GM12874 (cell line): ENCODE measurements around the gene GPR82.

Experiments
- TF ChIP-seq, protein P1 (sequence below): IDR thresholded peaks from 2 replicates; pipeline ENCODE4 v1.5.1; 2011; ENCODE audit warnings: low read depth, mild to moderate bottlenecking, control low read depth, low read length, moderate library complexity; ENCODE audit not compliant: insufficient read depth

Gene GPR82

DNA sequence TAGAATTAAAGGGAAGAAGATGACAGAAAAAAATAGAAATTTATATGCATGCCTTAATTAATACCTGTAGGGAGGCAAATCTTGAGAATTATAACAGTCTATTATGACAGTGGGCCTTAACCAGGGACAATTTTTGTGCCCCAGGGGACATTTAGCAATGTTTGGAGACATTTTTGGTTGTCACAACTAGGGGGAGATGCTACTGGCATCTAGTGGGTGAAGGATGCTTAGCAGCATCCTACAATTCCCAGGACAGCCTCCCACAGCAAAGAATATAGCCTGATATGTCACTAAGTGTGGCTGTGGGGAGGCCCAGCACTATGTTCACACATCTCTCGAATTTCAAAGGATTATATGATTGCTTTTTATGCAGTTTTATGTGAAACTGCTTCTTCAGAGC lies 10.5 kb downstream of the GPR82 start:
- TF ChIP-seq, protein P1, sequence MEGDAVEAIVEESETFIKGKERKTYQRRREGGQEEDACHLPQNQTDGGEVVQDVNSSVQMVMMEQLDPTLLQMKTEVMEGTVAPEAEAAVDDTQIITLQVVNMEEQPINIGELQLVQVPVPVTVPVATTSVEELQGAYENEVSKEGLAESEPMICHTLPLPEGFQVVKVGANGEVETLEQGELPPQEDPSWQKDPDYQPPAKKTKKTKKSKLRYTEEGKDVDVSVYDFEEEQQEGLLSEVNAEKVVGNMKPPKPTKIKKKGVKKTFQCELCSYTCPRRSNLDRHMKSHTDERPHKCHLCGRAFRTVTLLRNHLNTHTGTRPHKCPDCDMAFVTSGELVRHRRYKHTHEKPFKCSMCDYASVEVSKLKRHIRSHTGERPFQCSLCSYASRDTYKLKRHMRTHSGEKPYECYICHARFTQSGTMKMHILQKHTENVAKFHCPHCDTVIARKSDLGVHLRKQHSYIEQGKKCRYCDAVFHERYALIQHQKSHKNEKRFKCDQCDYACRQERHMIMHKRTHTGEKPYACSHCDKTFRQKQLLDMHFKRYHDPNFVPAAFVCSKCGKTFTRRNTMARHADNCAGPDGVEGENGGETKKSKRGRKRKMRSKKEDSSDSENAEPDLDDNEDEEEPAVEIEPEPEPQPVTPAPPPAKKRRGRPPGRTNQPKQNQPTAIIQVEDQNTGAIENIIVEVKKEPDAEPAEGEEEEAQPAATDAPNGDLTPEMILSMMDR, result peak; percentile 43

DNA sequence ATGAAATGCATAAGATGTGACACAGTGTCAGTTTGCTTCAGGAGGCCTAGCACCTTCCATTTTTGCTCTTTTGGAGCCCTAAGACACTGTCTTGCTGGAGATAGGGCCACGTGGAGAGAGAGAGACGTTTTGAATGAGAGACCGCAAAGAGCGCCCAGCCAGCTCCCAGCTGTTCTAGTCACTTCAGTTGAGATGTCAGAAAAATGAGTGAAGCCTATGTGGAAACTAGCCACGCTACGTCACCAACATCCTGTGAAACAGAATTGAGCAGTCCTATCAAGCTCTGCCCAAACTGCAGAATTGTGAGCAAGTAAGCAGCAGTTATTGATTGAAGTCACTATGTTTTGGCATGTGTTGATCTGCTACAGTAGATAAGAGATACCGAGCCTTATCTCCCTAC lies 13.1 kb downstream of the GPR82 start:
- TF ChIP-seq, protein P1, result no peak

DNA sequence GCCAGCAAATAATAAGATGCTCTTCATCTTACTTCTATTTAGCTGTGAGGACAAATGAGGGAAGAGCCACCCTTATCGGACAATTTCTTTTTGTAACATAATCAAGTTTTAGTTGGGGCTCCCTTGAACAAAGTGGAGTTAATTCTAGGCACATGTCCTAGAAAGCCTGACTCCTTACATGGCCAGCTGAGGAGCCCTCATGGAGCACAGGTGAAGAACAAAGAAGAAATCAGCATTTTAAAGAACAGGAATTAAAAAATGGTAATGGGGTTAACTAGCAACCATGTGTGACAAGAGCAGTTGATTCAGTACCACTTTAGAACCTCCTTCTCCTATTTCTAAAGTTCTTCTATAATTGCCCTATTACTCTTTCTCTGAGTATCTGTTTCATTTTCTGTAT lies 15.9 kb downstream of the GPR82 start:
- TF ChIP-seq, protein P1, result no peak

DNA sequence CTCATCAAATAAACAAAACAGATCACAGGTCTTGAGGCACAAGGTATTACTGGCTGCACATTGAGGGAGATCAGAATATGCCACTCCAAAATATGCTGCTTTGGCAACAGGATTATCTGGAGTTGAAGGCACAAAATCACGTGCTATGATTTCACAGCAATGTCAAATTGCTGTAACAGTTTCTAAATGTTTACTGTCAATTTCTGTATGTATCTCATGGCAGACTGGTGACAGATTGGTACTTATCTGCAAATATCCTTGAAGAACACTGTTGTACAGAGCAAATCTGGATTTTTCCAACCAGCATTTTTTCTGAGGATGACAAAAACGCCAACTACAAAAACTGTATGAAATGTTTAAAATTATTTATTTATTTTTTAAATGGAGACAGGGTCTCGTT lies 26.7 kb downstream of the GPR82 start:
- TF ChIP-seq, protein P1, result no peak

DNA sequence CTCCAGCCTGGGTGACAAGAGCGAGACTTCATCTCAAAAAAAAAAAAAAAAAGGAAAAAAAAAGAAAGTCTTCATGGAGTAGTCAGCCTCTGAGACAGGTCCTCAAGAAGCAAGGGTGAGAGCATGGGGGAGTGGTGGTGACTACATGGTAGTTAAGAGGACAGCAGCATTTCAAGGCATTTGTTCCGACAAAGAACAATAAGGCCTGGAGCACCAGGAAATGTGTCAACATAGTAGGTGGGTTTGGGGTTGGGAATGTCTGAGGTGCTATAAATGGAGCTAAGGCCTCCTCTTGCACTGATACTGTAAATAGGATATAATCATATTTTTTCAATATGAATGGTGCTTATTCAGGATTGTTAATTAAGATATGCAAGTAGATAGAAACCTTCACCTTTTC lies 34.4 kb downstream of the GPR82 start:
- TF ChIP-seq, protein P1, result no peak

DNA sequence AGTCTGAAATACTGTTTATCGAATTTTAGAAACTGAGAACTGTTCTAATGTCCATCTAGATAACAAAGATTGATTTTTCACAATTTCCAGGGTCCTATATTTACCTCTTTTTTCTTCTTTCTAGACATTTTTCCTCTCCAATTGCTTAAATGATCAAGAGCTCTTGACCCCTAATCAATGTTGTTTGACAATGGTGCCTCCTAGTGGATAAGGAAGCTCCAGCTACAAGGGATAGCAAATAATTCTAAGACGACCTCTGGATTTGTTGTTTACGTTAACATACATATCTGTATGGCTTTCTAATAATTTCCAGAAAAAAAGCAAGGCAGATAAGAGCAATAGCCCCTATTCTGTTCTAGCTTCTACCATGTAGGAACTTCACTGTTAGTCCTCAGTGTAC lies 35.8 kb downstream of the GPR82 start:
- TF ChIP-seq, protein P1, result peak; percentile 27; the same call in 1 of the 2 replicates

DNA sequence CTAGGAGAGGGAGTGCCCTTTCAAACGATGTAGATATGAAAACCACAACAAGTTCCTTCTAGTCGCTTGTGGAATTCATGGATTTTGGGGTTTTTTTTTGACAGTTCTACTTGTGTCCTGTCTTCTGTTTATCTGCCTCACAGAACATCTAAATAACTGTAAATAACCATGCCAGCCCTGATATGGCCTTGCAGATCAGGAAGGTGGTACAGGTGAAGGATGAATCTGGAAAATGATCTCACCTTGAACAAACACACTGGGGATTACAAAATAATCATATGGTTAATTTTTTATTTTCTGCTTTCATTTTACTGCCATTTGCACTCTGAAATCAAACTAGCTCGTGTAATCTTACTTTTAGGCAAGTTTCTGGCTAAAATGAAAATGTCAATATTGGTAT lies 37.2 kb downstream of the GPR82 start:
- TF ChIP-seq, protein P1, result no peak

DNA sequence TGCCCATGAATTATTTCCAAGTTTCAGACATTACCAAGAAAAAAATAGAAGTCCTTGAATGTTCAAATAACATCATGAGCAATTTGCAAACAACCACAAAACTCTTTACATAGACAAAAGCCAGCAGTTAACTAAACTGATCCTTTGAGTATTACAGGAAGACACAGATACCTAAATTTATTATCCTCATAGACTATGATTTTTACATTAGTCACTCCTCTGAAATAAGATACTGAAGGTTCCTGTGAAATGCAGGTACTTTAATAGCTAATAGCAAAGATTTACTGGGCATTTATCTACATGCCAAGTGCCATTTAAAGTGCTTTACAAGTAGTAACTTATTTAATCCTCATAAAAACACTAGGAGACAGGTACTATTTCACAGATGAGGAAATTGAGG lies 37.7 kb downstream of the GPR82 start:
- TF ChIP-seq, protein P1, result no peak
